Smooth muscle cell (in vitro differentiated cells): ENCODE data around the gene NENF. TPM values are rescaled to one million over a fixed set of nuclear protein-coding genes. Genes with fewer than 3 reads are reported as not detected.

Experiments
- DNase-seq: peaks from one replicate; lab custom pipeline; 2025; ENCODE audit not compliant: unreplicated experiment; lab: John Stamatoyannopoulos, UW
- H2AFZ ChIP-seq: fragments of 200-600 bp; sonication (generic); 2 replicates; pipeline ENCODE4 v1.6.0; 2016; ENCODE audit warnings: antibody characterized with exemption, low read depth, mild to moderate bottlenecking
- H3F3A ChIP-seq: fragments of 200-600 bp; sonication (generic); 2 replicates; pipeline ENCODE4 v1.6.0; 2017; ENCODE audit warnings: antibody characterized with exemption, low read depth
- H3K27ac ChIP-seq: fragments of 200-600 bp; sonication (generic); 2 replicates; pipeline ENCODE4 v1.5.1; 2016; ENCODE audit warnings: low read depth, mild to moderate bottlenecking
- H3K27me3 ChIP-seq: fragments of 200-600 bp; sonication (generic); 2 replicates; pipeline ENCODE4 v1.6.1; 2016; ENCODE audit warnings: low read depth, mild to moderate bottlenecking
- H3K36me3 ChIP-seq: fragments of 200-600 bp; sonication (generic); 2 replicates; pipeline ENCODE4 v1.5.1; 2016; ENCODE audit warnings: low read depth
- H3K4me1 ChIP-seq: fragments of 200-600 bp; sonication (generic); 2 replicates; pipeline ENCODE4 v1.5.1; 2016; ENCODE audit warnings: low read depth
- H3K4me2 ChIP-seq: fragments of 200-600 bp; sonication (generic); 2 replicates; pipeline ENCODE4 v1.6.0; 2016; ENCODE audit warnings: mild to moderate bottlenecking
- H3K4me3 ChIP-seq: fragments of 200-600 bp; sonication (generic); 2 replicates; pipeline ENCODE4 v1.5.1; 2016; ENCODE audit warnings: mild to moderate bottlenecking
- H3K79me2 ChIP-seq: fragments of 200-600 bp; sonication (generic); 2 replicates; pipeline ENCODE4 v1.6.0; 2016; ENCODE audit warnings: low read depth, mild to moderate bottlenecking
- H3K9ac ChIP-seq: fragments of 200-600 bp; sonication (generic); 2 replicates; pipeline ENCODE4 v1.6.0; 2016; ENCODE audit warnings: low read depth
- H3K9me3 ChIP-seq: fragments of 200-600 bp; sonication (generic); replicated peaks from 2 replicates; pipeline ENCODE4 v1.5.1; 2016; ENCODE audit warnings: low read depth
- H4K20me1 ChIP-seq: fragments of 200-600 bp; sonication (generic); 2 replicates; pipeline ENCODE4 v1.6.0; 2016; ENCODE audit warnings: low read depth
- CTCF ChIP-seq: fragments of 200-600 bp; sonication (generic); IDR thresholded peaks from 2 replicates; pipeline ENCODE4 v1.5.1; 2017; ENCODE audit warnings: borderline replicate concordance, mild to moderate bottlenecking, antibody characterized with exemption; ENCODE audit not compliant: insufficient read depth, poor library complexity, severe bottlenecking
- WGBS: methylation state at CpG from one replicate; pipeline ENCODE4 v1.1.7; 2016; ENCODE audit warnings: low lambda C conversion rate; 5-methylcytosine and 5-hydroxymethylcytosine counted together
- polyA plus RNA-seq: library from polyadenylated mRNA; unstranded; fragments of >200 nt; fragmentation: Nextera tagmentation; extraction: Ambion mirVana; gene quantifications from 2 replicates; pipeline ENCODE4 v1.2.1, GENCODE V29; 2016
- total RNA-seq: library from RNA; depleted of rRNA; stranded (reverse); fragments of >200 nt; gene quantifications from 2 replicates; pipeline ENCODE4 v1.2.3, GENCODE V29; 2014

NENF gene
- total and polyA plus RNA-seq, 2 experiments from 2014 or later = 53.9 to 90.7 TPM

- 43% methylated on average over 12 of the region's 12 CpGs for WGBS
- H3K27me3 ChIP-seq = no peaks in the 10 kb centered on the region
Measured at GRCh38 chr1:212477014-212477679, 44.4 kb downstream of the NENF start.

GRCh38 chr1:212477680-212478466 lies 45.2 kb downstream of the NENF start:
- no peaks in the 10 kb centered on the region for H3K4me1 ChIP-seq
- TF ChIP-seq CTCF = no peak
- H3K9me3 ChIP-seq = no peaks in the 10 kb centered on the region
- no peak overlapping the region for H3K27ac ChIP-seq
- no peaks in the 10 kb centered on the region for H3K27me3 ChIP-seq
- H3K79me2 ChIP-seq = no peaks in the 10 kb centered on the region
- no peaks in the 10 kb centered on the region for H3F3A ChIP-seq
- no peaks in the 10 kb centered on the region for H4K20me1 ChIP-seq
- 81% methylated on average over 8 of the region's 8 CpGs for WGBS
- no peak overlapping the region for H3K4me3 ChIP-seq
- H3K36me3 ChIP-seq = no peaks in the 10 kb centered on the region
- no peak overlapping the region for H3K4me2 ChIP-seq
- DNase-seq = no peak
- H3K9ac ChIP-seq = no peak overlapping the region
- no peak overlapping the region for H2AFZ ChIP-seq

More at GRCh38 chr1:212477014-212477679, 44.4 kb downstream of the NENF start:
- H3K79me2 ChIP-seq = no peaks in the 10 kb centered on the region
- no peaks in the 10 kb centered on the region for H3K4me1 ChIP-seq
- no peak overlapping the region for H3K4me3 ChIP-seq
- peak; percentile 75 for TF ChIP-seq CTCF
- H3K4me2 ChIP-seq = no peak overlapping the region
- no peak overlapping the region for H3K9ac ChIP-seq
- H3K27ac ChIP-seq = no peak overlapping the region
- no peaks in the 10 kb centered on the region for H3K36me3 ChIP-seq
- no peak overlapping the region for H2AFZ ChIP-seq
- H3F3A ChIP-seq = no peaks in the 10 kb centered on the region
- peak; percentile 41 for DNase-seq
- H4K20me1 ChIP-seq = no peaks in the 10 kb centered on the region
- no peaks in the 10 kb centered on the region for H3K9me3 ChIP-seq

GRCh38 chr1:212478467-212479025 lies 45.8 kb downstream of the NENF start:
- TF ChIP-seq CTCF = no peak
- Histone ChIP-seq H3K27ac (no peak overlapping the region), H3K4me2 (no peak overlapping the region), H3K9ac (no peak overlapping the region), H3K4me1 (no peaks in the 10 kb centered on the region), H3K4me3 (no peak overlapping the region), H2AFZ (no peak overlapping the region), H3K79me2 (no peaks in the 10 kb centered on the region), H3K9me3 (no peaks in the 10 kb centered on the region), H4K20me1 (no peaks in the 10 kb centered on the region), H3F3A (no peaks in the 10 kb centered on the region), H3K27me3 (no peaks in the 10 kb centered on the region), H3K36me3 (no peaks in the 10 kb centered on the region)
- DNase-seq = no peak
- 91% methylated on average over 12 of the region's 12 CpGs for WGBS
